Prostate gland (tissue), 2 donors: ENCODE results near the gene NCCRP1.

Experiments
- POLR2A ChIP-seq: fragments of 450-650 bp; IDR thresholded peaks from one replicate; pipeline ENCODE4 v1.6.1; 2016; ENCODE audit warnings: antibody characterized with exemption, mild to moderate bottlenecking
- POLR2AphosphoS5 ChIP-seq: sonication (generic); formaldehyde crosslinking; IDR thresholded peaks from one replicate; pipeline ENCODE4 v1.6.1; 2017; ENCODE audit warnings: antibody characterized with exemption
- TF ChIP-seq, protein P1 (sequence below), 4 experiments: fragments of 200-600 bp in 2 of 4; fragments of 450-650 bp in 2 of 4; sonication (generic) in 2 of 4; IDR thresholded peaks; 1 replicate in 3 of 4; 2 replicates in 1 of 4; pipeline ENCODE4 v1.5.1; 2016 to 2019; ENCODE audit warnings: antibody characterized with exemption in 4 of 4, mild to moderate bottlenecking in 2 of 4, moderate library complexity in 2 of 4

GRCh38 chr19:39157997-39158389 lies 38.8 kb upstream of the NCCRP1 start:
- TF ChIP-seq POLR2AphosphoS5 (no peak), POLR2A (no peak)
- TF ChIP-seq, protein P1, sequence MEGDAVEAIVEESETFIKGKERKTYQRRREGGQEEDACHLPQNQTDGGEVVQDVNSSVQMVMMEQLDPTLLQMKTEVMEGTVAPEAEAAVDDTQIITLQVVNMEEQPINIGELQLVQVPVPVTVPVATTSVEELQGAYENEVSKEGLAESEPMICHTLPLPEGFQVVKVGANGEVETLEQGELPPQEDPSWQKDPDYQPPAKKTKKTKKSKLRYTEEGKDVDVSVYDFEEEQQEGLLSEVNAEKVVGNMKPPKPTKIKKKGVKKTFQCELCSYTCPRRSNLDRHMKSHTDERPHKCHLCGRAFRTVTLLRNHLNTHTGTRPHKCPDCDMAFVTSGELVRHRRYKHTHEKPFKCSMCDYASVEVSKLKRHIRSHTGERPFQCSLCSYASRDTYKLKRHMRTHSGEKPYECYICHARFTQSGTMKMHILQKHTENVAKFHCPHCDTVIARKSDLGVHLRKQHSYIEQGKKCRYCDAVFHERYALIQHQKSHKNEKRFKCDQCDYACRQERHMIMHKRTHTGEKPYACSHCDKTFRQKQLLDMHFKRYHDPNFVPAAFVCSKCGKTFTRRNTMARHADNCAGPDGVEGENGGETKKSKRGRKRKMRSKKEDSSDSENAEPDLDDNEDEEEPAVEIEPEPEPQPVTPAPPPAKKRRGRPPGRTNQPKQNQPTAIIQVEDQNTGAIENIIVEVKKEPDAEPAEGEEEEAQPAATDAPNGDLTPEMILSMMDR (IDR thresholded peaks at IDR 0.05): no peak
